HUES48 (cell line): Measurements from ENCODE around the gene NRF1.

Experiments
- H3K27ac ChIP-seq: one replicate; pipeline ENCODE4 v1.7.0; 2013; ENCODE audit warnings: low read depth, low read length, inconsistent platforms
- H3K27me3 ChIP-seq: 2 replicates; pipeline ENCODE4 v1.6.1; 2013; ENCODE audit warnings: mild to moderate bottlenecking, low read length; ENCODE audit not compliant: control insufficient read depth, insufficient read depth
- H3K36me3 ChIP-seq: 2 replicates; pipeline ENCODE4 v1.6.1; 2013; ENCODE audit warnings: low read length; ENCODE audit not compliant: control insufficient read depth, insufficient read depth
- H3K4me1 ChIP-seq: 2 replicates; pipeline ENCODE4 v1.6.1; 2013; ENCODE audit warnings: mild to moderate bottlenecking, low read length; ENCODE audit not compliant: control insufficient read depth, insufficient read depth
- H3K4me3 ChIP-seq: 2 replicates; pipeline ENCODE4 v1.5.1; 2013; ENCODE audit warnings: mild to moderate bottlenecking, low read depth, low read length
- H3K9ac ChIP-seq: 2 replicates; pipeline ENCODE4 v1.6.1; 2013; ENCODE audit warnings: mild to moderate bottlenecking, low read depth, low read length, moderate library complexity
- H3K9me3 ChIP-seq: 2 replicates; pipeline ENCODE4 v1.6.1; 2013; ENCODE audit warnings: low read length; ENCODE audit not compliant: control insufficient read depth, insufficient read depth

NRF1 gene

GRCh38 chr7:129778770-129779601 lies 167.5 kb downstream of the NRF1 start:
- Histone ChIP-seq H3K36me3 (no peaks in the 10 kb centered on the region), H3K27ac (no peak overlapping the region), H3K27me3 (peaks cover 83% of the 10 kb centered on the region), H3K9me3 (no peaks in the 10 kb centered on the region), H3K9ac (no peak overlapping the region), H3K4me3 (peak overlapping the region; percentile 69), H3K4me1 (peaks cover 42% of the 10 kb centered on the region)

- Histone ChIP-seq H3K9me3 (no peaks in the 10 kb centered on the region), H3K36me3 (no peaks in the 10 kb centered on the region), H3K27ac (peak overlapping the region; percentile 64), H3K4me1 (peaks cover 38% of the 10 kb centered on the region), H3K27me3 (peaks cover 83% of the 10 kb centered on the region), H3K4me3 (peak overlapping the region; percentile 69), H3K9ac (peak overlapping the region; percentile 8; the same call in 1 of the 2 replicates)
Measured at GRCh38 chr7:129779602-129780256, 168.2 kb downstream of the NRF1 start.

GRCh38 chr7:129780257-129780973 lies 168.9 kb downstream of the NRF1 start:
- peak overlapping the region; percentile 64 for H3K27ac ChIP-seq
- peak overlapping the region; percentile 22; the same call in 1 of the 2 replicates for H3K9ac ChIP-seq
- no peaks in the 10 kb centered on the region for H3K36me3 ChIP-seq
- H3K9me3 ChIP-seq: no peaks in the 10 kb centered on the region
- H3K4me3 ChIP-seq: peak overlapping the region; percentile 69
- peaks cover 37% of the 10 kb centered on the region for H3K4me1 ChIP-seq
- peaks cover 83% of the 10 kb centered on the region for H3K27me3 ChIP-seq

- Histone ChIP-seq H3K36me3 (no peaks in the 10 kb centered on the region), H3K4me3 (peak overlapping the region; percentile 69), H3K9me3 (no peaks in the 10 kb centered on the region), H3K27ac (no peak overlapping the region), H3K27me3 (peaks cover 83% of the 10 kb centered on the region), H3K9ac (no peak overlapping the region), H3K4me1 (peaks cover 37% of the 10 kb centered on the region)
Measured at GRCh38 chr7:129780974-129781927, 169.7 kb downstream of the NRF1 start.

- peaks cover 30% of the 10 kb centered on the region for H3K4me1 ChIP-seq
- H3K4me3 ChIP-seq: peak overlapping the region; percentile 69
- H3K9ac ChIP-seq: no peak overlapping the region
- no peak overlapping the region for H3K27ac ChIP-seq
- no peaks in the 10 kb centered on the region for H3K9me3 ChIP-seq
- no peaks in the 10 kb centered on the region for H3K36me3 ChIP-seq
- peaks cover 88% of the 10 kb centered on the region for H3K27me3 ChIP-seq
Measured at GRCh38 chr7:129781928-129782817, 170.7 kb downstream of the NRF1 start.

GRCh38 chr7:129782818-129783583 lies 171.5 kb downstream of the NRF1 start:
- H3K4me1 ChIP-seq: peaks cover 22% of the 10 kb centered on the region
- H3K36me3 ChIP-seq: no peaks in the 10 kb centered on the region
- peaks cover 88% of the 10 kb centered on the region for H3K27me3 ChIP-seq
- H3K4me3 ChIP-seq: peak overlapping the region; percentile 69; the same call in 1 of the 2 replicates
- no peak overlapping the region for H3K27ac ChIP-seq
- H3K9ac ChIP-seq: no peak overlapping the region
- H3K9me3 ChIP-seq: no peaks in the 10 kb centered on the region

GRCh38 chr7:129783584-129783919 lies 172.0 kb downstream of the NRF1 start:
- Histone ChIP-seq H3K36me3 (no peaks in the 10 kb centered on the region), H3K27ac (no peak overlapping the region), H3K4me3 (no peak overlapping the region), H3K4me1 (peaks cover 16% of the 10 kb centered on the region; the same call in 1 of the 2 replicates), H3K9me3 (no peaks in the 10 kb centered on the region), H3K27me3 (peaks cover 88% of the 10 kb centered on the region), H3K9ac (no peak overlapping the region)

GRCh38 chr7:129784437-129784782 lies 172.9 kb downstream of the NRF1 start:
- Histone ChIP-seq H3K4me1 (peaks cover 16% of the 10 kb centered on the region; the same call in 1 of the 2 replicates), H3K9ac (no peak overlapping the region), H3K27me3 (peaks cover 88% of the 10 kb centered on the region), H3K9me3 (no peaks in the 10 kb centered on the region), H3K27ac (no peak overlapping the region), H3K36me3 (no peaks in the 10 kb centered on the region), H3K4me3 (no peak overlapping the region)
